ENCODE measurements around the gene PTPN23. TPM values are rescaled to one million over a fixed set of nuclear protein-coding genes. Genes with fewer than 3 reads are reported as not detected.

PTPN23 gene
- total and polyA plus RNA-seq, 2 of the 13 experiments (the other 11 are each of a cell fraction or from before 2014, with no cell fraction given) = 2.3 to 3.7 TPM

DNA sequence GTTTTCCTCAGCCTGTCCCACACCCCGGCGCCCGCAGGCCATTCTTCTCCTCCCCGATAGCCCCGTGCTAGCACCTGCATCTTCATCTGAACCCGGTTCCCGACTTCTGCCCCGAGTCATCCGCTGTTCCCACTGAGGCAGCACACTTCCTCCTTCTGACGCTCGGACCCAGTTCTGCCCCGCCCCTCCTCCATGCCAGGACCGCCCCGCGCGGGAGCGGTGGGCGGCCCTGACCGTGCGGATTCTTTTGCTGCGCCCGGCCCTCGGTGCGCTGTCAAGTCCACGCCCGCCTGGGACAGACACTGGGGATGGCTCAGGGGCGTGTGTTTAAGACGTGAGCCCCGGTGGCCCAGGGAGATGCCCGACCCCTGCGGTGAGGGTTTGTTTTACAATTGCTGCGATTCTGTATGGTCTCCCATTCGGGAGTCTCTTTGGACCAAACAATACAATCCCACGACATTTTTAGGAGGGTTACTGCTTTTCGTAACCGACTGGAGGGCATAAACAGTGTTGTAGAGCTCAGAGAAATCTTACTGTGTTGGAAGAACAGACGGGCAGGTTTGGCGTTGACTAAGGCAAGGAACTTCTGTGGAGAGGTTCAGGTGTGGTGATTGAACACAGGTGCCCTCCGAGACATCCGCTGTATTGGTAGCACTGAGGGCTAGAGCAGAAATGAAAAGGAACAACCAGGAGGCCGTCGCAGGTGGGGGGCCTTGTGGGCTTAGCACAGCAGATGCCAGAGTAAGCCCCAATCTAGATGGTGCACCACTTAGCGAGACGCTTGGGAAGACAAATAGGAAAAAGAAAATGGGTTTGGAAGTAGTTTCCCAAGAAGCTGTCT lies 716 bp downstream of the PTPN23 start:
- DNase-seq (ENCODE audit: low spot score) (peak; percentile 80), FAIRE-seq (peak; percentile 80), ATAC-seq (peak; percentile 79)
- Histone ChIP-seq H3K9ac (ENCODE audit: insufficient read depth, low read depth, low read length) (peak overlapping the region; percentile 98), H3K4me3 (replicated peaks in 1 of 3; ENCODE audit: insufficient read depth in 1 of 3, low read depth in 2 of 3, low read length in 3 of 3) (peak overlapping the region; percentile 83 to 99 (median 87)), H3K4me1 (ENCODE audit: insufficient read depth, low read length) (peaks cover 78% of the 10 kb centered on the region), H3K27ac (ENCODE audit: extremely low read length, insufficient read depth, low read length) (peak overlapping the region; percentile 99), H4K20me1 (ENCODE audit: insufficient read depth, low read length) (peaks cover 16% of the 10 kb centered on the region), H3K79me2 (ENCODE audit: insufficient read depth, low read length) (peaks cover 48% of the 10 kb centered on the region), H3K9me3 (ENCODE audit: low read length) (no peaks in the 10 kb centered on the region), H3K27me3 (ENCODE audit: control insufficient read depth in 1 of 2, insufficient read depth in 2 of 2, low read length in 2 of 2) (no peaks in the 10 kb centered on the region; a peak in 1 of 5 replicates), H2AFZ (ENCODE audit: low read length) (no peak overlapping the region), H3K4me2 (ENCODE audit: low read depth, low read length) (peak overlapping the region; percentile 76), H3K36me3 (replicated peaks in 1 of 2; ENCODE audit: control insufficient read depth in 1 of 2, insufficient read depth in 2 of 2, low read length in 2 of 2) (peaks cover 0 to 4% of the 10 kb centered on the region in 2 experiments; a peak in 2 of 5 replicates)
- ChIA-PET CTCF (ENCODE audit: low intra/inter-chr PET ratio, low total read pairs) (no interaction called here), POLR2A (interaction anchor here (1.0 to 3.2 kb wide), 13 partner anchors 12 to 399 kb away, joined by 3 to 25 read pairs (median 4); partner anchors contain the start of genes KIF9, KLHL18, SCAP and SETD2)
- WGBS (ENCODE audit: low lambda C conversion rate) = 8% methylated on average over 26 of the region's 44 CpGs
- in situ Hi-C loops (cut with HindIII; ENCODE audit: extremely low pct_ligation_motif_present, low pct_unique_long_range_greater_than_20kb) (no loop called here), intact Hi-C loops (cut with micrococcal nuclease; ENCODE audit: unreplicated experiment) (loop anchor here (2.0 kb wide), 1 partner anchor 13 kb away; no protein-coding TSS in a partner anchor)
- no TSS peak for BruUV-seq (replicated peaks)
- TF ChIP-seq YY1 (IDR thresholded peaks at IDR 0.05; ENCODE audit: insufficient read depth, insufficient replicate concordance, low read depth, low read length) (peak; percentile 5), ZNF274 (CRISPR knock-in tag; IDR thresholded peaks at IDR 0.05) (peak; percentile 6; the same call in 1 of the 2 replicates), ZC3H4 (CRISPR knock-in tag; IDR thresholded peaks at IDR 0.05; ENCODE audit: borderline replicate concordance) (no peak), PCBP1 (IDR thresholded peaks at IDR 0.05; ENCODE audit: borderline replicate concordance, low read depth, low read length) (no peak), ZNF749 (CRISPR knock-in tag; IDR thresholded peaks at IDR 0.05; ENCODE audit: borderline replicate concordance) (no peak), DZIP1 (CRISPR knock-in tag; IDR thresholded peaks at IDR 0.05) (no peak), POLR2A (IDR thresholded peaks at IDR 0.05; ENCODE audit: insufficient read depth in 1 of 2, low read depth in 2 of 2, low read length in 2 of 2) (peak; percentile 33 to 55; a peak in 2 of 4 replicates), ZNF724P (CRISPR knock-in tag; IDR thresholded peaks at IDR 0.05; ENCODE audit: borderline replicate concordance) (0 out of 2 replicates have a peak, but pooled peaks have one; percentile 9), ZNF883 (CRISPR knock-in tag; IDR thresholded peaks at IDR 0.05; ENCODE audit: not compliant biosample characterization) (no peak), ZNF782 (CRISPR knock-in tag; IDR thresholded peaks at IDR 0.05; ENCODE audit: borderline replicate concordance) (peak; percentile 73; the same call in 1 of the 2 replicates)
- TF ChIP-seq, protein P1, sequence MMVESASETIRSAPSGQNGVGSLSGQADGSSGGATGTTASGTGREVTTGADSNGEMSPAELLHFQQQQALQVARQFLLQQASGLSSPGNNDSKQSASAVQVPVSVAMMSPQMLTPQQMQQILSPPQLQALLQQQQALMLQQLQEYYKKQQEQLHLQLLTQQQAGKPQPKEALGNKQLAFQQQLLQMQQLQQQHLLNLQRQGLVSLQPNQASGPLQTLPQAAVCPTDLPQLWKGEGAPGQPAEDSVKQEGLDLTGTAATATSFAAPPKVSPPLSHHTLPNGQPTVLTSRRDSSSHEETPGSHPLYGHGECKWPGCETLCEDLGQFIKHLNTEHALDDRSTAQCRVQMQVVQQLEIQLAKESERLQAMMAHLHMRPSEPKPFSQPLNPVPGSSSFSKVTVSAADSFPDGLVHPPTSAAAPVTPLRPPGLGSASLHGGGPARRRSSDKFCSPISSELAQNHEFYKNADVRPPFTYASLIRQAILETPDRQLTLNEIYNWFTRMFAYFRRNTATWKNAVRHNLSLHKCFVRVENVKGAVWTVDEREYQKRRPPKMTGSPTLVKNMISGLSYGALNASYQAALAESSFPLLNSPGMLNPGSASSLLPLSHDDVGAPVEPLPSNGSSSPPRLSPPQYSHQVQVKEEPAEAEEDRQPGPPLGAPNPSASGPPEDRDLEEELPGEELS (CRISPR knock-in tag; IDR thresholded peaks at IDR 0.05) = no peak
- TF ChIP-seq, protein P2, sequence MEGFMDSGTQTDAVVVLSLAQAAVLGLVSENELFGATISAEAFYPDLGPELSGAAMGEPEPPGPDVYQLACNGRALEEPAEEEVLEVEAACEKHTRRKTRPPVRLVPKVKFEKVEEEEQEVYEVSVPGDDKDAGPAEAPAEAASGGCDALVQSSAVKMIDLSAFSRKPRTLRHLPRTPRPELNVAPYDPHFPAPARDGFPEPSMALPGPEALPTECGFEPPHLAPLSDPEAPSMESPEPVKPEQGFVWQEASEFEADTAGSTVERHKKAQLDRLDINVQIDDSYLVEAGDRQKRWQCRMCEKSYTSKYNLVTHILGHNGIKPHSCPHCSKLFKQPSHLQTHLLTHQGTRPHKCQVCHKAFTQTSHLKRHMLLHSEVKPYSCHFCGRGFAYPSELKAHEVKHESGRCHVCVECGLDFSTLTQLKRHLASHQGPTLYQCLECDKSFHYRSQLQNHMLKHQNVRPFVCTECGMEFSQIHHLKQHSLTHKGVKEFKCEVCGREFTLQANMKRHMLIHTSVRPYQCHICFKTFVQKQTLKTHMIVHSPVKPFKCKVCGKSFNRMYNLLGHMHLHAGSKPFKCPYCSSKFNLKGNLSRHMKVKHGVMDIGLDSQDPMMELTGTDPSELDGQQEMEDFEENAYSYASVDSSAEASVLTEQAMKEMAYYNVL (CRISPR knock-in tag; IDR thresholded peaks at IDR 0.05; ENCODE audit: borderline replicate concordance) = no peak
- TF ChIP-seq, protein P3, sequence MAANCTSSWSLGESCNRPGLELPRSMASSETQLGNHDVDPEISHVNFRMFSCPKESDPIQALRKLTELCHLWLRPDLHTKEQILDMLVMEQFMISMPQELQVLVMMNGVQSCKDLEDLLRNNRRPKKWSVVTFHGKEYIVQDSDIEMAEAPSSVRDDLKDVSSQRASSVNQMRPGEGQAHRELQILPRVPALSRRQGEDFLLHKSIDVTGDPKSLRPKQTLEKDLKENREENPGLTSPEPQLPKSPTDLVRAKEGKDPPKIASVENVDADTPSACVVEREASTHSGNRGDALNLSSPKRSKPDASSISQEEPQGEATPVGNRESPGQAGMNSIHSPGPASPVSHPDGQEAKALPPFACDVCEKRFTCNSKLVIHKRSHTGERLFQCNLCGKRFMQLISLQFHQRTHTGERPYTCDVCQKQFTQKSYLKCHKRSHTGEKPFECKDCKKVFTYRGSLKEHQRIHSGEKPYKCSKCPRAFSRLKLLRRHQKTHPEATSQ (CRISPR knock-in tag; IDR thresholded peaks at IDR 0.05; ENCODE audit: borderline replicate concordance) = 0 out of 2 replicates have a peak, but pooled peaks have one; percentile 72

Data from HepG2 (cell line).